ENCODE measurements around the gene EDDM3A.

EDDM3A gene

DNA sequence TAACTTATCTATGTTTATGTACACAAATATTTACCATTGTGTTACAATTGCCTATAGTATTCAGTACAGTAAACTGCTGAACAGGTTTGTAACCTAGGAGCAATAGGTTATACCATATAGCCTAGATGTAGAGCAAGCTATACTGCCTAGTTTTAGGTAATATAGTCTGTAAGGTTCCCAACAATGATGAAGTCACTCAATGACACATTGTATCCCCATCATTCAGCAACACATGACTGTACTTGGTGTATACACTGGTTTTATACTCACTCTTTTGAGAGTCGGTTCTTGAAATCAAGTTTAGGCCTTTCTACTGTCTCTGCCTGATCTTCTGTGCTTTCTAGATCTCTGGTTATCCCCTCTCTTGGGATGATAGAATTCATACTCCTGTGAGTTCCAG, 51.5 kb downstream of the EDDM3A start:
- H3K27me3 ChIP-seq (ENCODE audit: control insufficient read depth in 1 of 2, insufficient read depth in 2 of 2, low read length in 2 of 2), result no peaks in the 10 kb centered on the region
- H3K4me3 ChIP-seq (ENCODE audit: low read depth in 1 of 2, low read length in 2 of 2), result no peak overlapping the region
- no peak overlapping the region for H3K27ac ChIP-seq (ENCODE audit: low read depth, low read length)
- H3K4me1 ChIP-seq (ENCODE audit: control insufficient read depth in 1 of 2, insufficient read depth in 2 of 2, low read length in 2 of 2), result peaks cover 10 to 22% of the 10 kb centered on the region in 2 donors
- H3K9me3 ChIP-seq (ENCODE audit: control insufficient read depth in 1 of 2, low read length in 2 of 2), result no peaks in the 10 kb centered on the region
- no peak overlapping the region for H3K9ac ChIP-seq (ENCODE audit: low read depth in 1 of 2, low read length in 2 of 2)
- H3K36me3 ChIP-seq (ENCODE audit: control insufficient read depth in 1 of 2, insufficient read depth in 2 of 2, low read length in 2 of 2), result no peaks in the 10 kb centered on the region

Measured in duodenal mucosa (tissue), 2 donors.